ENCODE data around the gene DPF3.

DNA sequence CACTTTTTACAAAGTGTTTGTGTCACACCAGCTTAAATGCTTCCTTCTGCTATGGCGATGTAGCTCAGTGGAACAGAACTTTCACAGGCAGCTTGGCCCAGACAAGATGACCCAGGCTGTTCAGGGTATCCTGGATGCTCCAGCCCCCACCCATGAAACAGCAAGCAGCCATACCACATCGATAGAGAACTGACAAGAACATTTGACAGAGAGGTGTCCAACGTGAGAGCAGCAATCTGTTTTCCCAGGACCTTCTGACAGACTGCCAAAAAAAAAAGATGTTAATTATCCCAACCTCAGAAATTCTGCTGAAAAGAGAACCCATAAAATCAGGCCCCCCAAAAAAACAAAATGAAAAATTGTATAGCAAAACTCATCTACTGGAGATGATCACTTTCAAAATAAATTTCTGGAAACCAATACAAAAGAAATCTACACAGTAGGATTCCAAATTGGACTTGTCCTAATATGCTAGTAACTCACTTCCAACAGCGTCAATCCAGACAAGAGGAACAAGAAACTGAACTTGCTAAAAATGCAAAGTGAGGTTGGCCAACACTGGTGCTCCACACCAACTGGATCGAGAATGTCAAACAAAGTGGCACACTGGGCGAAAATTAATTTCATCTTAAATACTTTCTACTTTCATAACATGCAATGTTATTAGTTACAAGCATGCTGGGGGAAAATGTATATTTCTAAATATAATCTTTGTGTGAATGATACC lies 118.8 kb downstream of the DPF3 start:
- TF ChIP-seq, protein P1, sequence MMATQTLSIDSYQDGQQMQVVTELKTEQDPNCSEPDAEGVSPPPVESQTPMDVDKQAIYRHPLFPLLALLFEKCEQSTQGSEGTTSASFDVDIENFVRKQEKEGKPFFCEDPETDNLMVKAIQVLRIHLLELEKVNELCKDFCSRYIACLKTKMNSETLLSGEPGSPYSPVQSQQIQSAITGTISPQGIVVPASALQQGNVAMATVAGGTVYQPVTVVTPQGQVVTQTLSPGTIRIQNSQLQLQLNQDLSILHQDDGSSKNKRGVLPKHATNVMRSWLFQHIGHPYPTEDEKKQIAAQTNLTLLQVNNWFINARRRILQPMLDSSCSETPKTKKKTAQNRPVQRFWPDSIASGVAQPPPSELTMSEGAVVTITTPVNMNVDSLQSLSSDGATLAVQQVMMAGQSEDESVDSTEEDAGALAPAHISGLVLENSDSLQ (IDR thresholded peaks at IDR 0.05), result no peak
- TF ChIP-seq BHLHE40 (IDR thresholded peaks at IDR 0.05; ENCODE audit: borderline replicate concordance) (no peak), FOXM1 (IDR thresholded peaks at IDR 0.05; ENCODE audit: borderline replicate concordance) (no peak), SP1 (IDR thresholded peaks at IDR 0.05) (no peak), LEF1 (IDR thresholded peaks at IDR 0.05; ENCODE audit: borderline replicate concordance) (no peak), L3MBTL2 (conservative IDR thresholded peaks at IDR 0.05) (no peak), ELF4 (IDR thresholded peaks at IDR 0.05) (no peak), HDGF (IDR thresholded peaks at IDR 0.05; ENCODE audit: borderline replicate concordance) (no peak), TARDBP (IDR thresholded peaks at IDR 0.05) (no peak), FOXA1 (IDR thresholded peaks at IDR 0.05) (no peak), CTBP1 (IDR thresholded peaks at IDR 0.05; ENCODE audit: borderline replicate concordance) (no peak)

All from HEK293T (cell line).